NCI-H526 (cell line): ENCODE results near the gene OR2T34.
A peak's percentile ranks its signal among the peaks of the same experiment; 100 is the strongest.
"Not testable (repeated sequence)": the region's sequence is repeated elsewhere in the genome, so short reads cannot be mapped to it uniquely, and the experiment has no call there.

Experiments
- DNase-seq, 2 experiments: peaks; one replicate each; lab custom pipeline; 2025; lab: John Stamatoyannopoulos, UW

Gene OR2T34, protein sequence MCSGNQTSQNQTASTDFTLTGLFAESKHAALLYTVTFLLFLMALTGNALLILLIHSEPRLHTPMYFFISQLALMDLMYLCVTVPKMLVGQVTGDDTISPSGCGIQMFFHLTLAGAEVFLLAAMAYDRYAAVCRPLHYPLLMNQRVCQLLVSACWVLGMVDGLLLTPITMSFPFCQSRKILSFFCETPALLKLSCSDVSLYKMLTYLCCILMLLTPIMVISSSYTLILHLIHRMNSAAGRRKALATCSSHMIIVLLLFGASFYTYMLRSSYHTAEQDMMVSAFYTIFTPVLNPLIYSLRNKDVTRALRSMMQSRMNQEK

DNA sequence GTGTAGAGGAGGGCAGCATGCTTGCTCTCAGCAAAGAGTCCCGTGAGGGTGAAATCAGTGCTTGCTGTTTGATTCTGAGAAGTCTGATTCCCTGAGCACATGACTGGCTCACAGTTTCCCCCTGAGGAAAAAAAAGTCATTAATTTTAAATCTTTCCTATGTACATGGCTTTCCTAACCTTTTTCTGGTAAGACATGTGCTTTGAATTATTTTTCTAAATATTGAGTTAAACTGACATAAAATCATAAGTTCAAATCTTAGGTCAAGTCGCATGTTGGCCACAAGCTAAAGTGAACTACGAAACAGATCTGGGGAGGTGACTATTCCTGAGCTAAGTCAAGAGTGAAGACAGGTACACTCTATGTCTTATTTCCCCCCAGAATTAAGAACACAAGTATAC, at the start of gene OR2T34:
OR2T34 (minus strand) TSS at position 101 of the 400 bp plus-strand sequence; CDS start at position 101, 0 bp downstream.
- not testable (repeated sequence) for DNase-seq

DNA sequence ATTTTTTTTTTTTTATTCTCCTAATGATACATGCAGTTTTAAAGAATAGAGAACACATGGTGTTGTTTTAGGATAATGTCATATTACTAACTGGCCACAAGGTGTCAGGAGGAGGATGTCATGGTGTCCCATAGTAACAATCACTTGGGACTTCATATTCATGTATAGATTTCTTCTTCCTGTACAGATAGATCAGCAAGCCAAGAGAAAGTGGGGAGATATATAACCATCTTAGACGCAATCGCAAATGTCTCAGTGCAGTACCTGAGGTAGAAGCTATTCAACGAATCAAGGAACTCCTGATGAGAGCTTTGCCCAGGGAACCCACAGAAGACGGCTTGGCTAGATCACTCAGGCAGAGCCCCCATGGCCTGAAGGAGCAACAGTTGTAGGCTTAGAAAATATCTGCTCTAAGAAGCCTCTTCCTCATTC, 48.0 kb upstream of the OR2T34 start:
- DNase-seq = peak in 1 of 2 experiments; percentile 6

DNA sequence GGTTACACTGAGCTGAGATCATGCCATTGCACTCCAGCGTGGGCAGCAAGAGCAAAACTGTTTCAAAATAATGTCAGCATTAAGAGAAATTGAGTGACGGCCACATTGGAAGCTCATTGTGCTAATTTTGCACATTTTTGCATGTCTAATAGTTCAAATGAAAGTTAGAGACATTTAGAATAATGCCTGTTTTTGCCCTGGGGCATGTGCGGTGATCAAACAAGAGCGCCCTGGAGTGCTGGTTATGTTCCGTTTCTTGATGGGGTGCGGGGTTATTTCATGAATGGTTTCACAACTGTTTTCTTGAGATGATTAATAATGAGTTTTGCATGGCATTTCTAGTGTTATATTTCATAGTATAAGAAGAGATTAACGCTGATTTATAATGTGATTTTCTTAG, 47.2 kb upstream of the OR2T34 start:
- DNase-seq = no peak

DNA sequence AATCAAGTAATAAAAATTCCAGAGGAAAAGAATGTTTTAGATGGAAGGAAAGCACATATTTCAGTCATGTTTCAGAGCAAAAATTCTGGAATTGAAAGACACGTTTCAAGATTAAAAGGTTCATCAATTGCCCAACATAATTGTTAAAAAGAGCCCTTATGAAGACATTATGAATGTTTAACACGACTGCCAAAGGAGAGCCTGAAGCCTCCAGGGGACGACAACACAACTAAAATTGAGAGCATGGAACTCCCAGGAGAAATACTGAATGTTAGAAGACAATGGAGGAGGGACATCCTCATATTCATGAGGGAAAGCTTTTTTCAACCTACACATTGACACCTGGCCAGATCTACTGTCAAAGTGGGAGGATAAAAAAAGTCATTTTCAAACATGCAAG, 44.3 kb upstream of the OR2T34 start:
- DNase-seq = peak in 1 of 2 experiments; percentile 15

DNA sequence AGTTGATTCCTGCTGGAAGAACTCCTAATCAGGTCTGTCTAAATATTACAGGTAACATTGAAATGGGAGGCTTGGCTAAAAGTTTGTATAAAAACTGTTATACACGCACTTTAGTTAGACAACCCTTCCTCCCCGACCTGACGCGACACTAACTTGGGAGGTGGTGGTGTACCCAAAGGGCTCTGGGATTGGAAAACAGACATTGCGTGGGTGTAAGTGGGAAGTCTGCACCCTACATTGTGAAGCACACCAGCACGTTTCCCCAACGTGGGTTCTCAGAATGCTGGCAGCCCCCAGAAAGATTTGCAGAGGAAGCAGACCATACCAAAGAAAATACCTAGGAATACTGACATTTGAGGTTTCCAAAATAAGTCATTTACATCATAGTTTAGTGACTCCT, 43.6 kb upstream of the OR2T34 start:
- DNase-seq = no peak

DNA sequence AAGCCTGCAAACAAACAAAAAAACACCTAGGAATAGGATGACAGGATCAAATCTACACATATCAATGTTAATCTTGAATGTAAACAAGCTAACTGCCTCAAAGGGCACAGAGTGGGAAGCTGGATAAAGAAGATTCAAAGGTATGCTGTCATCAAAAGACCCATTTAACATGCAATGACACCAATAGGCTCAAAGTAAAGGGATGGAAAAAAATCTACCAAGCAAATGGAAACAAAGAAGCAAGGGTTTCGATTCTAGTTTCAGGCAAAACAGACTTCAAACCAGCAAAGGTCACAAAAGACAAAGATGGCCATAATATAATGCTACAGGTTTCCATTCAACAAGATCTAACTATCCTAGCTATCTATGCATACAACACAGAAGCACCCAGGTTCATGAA, 39.2 kb upstream of the OR2T34 start:
- DNase-seq = no peak

DNA sequence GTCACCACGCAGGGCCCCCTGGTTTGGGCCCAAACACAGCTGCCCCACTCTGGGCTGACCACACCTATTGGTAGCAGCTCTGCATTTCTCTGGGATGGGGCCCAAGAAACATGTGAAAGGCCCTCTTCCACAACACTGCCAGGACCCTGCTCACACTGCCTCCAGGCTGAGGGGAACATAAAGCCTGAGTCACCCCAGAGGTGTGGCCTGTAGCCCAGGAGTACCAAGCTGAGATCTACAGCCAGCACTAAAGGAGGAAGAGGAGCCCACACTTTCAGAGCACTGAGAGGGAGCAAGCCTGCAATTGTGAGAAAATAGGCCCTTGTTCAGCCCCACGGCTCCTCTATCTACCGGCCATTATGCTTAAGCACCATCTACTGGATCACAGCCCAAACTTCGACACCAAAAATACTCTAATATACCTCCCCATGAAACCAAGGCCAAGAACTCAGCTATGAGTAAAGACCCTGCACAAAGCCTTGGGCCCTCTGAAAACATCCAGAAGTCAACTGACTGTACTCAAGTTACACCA, 37.4 kb upstream of the OR2T34 start:
- no peak for DNase-seq

DNA sequence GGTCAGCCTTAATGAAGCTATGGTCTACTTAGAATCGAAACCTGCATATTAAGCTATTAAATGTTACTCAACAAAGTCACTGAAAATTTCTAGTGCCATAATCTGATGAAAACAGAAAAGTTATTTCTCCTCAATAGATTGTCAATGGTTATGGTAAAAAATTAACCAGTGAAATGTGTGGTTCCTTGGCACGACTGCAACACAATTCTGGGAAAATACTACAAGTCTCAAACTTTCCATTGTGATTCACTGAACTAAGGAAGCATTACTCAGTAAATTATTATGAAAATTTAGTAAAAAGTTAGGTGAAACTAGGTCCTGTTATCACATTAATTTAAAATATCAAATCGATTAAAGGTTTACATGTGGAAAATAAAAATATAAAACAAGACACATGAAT, 35.7 kb upstream of the OR2T34 start:
- DNase-seq = no peak

DNA sequence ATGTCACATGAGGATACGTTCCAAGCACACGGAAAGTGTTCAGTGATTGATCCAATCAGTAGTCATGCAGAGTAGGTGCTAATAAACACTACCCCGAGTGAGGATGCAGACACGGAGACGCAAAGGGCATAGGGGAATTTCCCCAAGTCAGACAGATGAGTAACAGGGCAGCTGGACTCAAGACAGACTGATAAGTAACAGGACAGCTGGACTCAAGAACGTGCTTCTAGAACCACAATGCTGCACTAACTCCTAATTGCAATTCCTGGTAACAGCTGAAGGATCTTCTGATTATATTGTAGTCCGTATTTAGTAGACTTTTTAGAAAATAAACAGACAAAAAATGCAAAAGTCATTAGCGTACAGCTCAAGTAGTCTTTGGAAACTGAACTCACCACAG, 24.8 kb upstream of the OR2T34 start:
- DNase-seq = no peak

DNA sequence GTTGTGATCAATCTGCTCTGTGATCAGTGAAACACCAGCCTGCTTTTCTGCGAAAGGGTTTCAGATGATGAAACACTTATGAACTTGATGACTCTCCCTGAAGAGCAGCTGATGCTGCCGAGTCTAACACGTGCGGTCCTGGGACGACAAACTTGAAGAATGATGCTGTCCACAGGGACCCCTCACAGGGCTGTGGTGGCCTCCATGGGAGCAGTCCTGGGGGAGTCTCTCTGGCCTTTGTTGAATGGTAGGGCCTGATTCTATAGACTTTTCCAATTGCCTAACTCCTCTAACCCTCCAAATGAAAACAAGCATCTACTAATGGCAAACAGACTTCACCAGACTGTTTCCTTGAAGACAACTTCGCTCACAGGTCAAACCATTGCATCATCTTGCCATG, 23.0 kb upstream of the OR2T34 start, which contains the start of gene OR2T10:
OR2T10 (minus strand) TSS at position 112 of the 400 bp plus-strand sequence. CDS start 3,932 bp downstream, outside the sequence.
- no peak for DNase-seq

DNA sequence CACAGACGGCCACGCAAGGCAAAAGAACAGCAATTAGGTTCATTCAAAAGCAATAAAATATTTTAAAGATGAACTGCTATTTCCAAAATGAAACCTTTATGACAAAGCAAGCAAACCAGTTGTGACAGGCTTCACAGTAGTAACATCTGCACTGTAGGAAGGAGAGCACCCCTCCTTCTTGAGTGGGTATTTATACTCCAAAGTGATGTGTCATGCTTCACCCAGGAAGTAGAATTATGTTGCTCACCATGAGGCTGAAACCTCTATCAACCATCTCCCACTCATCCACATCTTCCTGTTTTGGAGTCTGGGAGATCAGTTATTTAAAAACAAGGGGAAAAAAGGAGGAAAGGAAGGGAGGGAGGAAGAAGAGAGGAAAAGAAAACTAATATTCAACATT, 22.1 kb upstream of the OR2T34 start:
- no peak for DNase-seq

DNA sequence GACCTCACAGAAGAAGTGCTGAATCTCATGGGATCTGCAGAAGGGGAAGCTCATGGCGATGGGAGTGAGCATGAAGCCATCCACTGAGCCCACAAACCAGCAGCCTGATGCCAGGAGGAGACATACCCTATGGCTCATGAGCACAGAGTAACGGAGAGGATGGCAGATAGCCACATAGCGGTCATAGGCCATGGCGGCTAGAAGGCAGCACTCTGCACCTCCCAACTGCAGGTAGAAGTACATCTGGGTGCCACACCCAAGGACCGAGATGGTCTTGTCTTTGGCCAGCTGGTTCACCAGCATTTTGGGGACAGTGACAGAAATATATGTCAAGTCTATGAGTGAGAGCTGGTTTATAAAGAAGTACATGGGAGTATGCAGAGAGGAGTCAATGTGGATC, 18.7 kb upstream of the OR2T34 start:
- no peak for DNase-seq

DNA sequence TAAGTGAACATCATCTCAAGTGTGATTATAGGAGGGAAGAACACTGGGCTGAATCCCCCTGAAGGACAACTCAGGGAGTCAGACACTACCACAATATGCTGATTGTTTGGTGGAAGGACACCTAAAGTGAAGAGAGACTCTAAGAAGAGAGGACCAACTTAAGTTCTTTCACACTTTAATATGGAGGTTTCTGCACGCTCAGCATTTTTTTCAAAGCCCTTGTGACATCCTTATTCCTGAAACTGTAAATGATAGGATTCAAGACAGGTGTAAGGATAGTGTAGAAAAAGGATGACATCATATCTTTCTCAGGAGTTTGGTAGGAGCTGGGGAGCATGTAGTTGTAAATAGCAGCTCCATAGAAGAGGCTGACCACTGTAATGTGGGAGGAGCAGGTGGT, 18.1 kb upstream of the OR2T34 start:
- no peak for DNase-seq

DNA sequence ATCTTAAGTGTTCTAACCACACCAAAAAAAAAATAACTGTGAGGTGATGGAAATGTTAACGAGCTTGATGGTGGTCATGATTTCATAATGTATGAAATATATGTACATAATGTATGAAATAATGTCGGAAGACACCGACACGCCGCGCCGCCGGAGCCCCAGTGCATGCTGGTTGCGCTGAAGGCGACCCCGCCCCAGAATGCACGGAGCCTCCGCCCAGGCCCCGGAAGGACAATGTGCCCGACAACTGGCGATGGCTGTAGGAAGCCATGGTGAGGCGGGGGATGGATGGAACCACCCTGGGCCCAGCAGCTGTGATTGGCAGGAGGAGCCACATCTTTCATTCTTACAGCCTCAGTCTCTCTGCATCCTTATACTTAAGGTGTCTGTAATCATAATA, 15.5 kb upstream of the OR2T34 start:
- no peak for DNase-seq

DNA sequence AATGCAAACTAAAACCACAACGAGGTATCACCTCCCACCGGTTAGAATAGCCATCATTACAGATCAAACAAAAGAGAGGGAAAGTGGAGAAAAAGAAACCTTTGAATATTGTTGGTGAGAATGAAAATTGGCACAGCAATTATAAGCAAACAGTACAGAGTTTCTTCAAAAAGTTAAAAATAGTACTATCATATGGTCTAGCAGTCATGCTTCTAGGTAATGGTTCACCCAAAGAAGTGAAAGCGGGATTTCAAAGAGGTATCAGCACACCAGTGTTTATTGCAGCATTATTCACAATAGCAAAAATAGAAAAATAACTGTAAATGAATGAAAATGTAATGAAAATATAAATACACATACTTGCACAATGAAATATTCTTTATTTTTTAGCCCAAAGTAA, 14.8 kb upstream of the OR2T34 start:
- DNase-seq = no peak

DNA sequence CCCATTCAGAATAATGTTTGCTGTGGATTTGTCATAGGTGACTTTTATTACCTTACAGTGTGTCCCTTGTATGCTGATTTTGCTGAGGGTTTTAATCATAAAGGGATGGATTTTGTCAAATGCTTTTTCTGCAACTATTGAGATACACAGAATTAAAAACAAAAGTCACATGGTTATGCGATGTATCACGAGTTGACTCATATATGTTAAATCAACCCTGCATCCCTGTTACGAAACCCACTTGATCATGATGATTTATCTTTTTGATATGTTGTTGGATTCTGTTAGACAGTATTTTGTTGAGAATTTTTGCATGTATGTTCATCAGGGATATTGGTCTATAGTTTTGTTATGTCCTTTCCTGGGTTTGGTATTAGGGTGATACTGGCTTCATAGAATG, 10.7 kb upstream of the OR2T34 start:
- no peak for DNase-seq

DNA sequence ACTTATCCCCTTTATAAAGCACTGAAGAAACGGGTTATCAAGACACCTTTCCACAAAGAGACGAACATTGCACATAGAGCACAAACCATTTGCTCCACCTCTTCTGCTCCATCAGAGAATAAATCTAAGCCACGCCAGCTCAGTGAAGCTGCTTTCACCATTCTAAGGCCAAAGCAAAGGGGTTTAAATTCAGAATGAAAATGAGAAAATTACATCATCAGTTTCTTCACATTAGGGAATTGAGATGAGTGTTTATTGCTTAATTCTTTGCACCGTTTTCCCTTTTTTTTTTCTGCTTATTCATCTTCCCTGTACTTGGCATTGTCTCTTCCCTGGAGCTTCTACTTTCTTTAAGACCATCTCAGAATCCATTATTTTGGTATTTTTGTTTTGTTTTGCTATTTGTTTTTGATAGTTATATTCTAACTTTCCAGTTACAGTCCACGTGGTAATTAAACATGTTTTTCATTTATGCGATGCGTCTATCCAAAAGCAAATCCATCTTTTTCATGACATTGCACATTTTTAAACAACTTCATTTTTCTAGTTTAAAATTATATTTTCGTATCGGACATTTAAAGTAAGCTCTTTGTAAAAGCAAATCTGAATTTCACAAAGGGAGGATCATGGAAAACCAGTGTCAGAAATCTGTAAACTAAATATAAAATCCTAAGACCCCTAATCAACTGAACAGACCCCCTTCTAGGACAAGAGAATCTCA, 1.9 kb upstream of the OR2T34 start:
- DNase-seq = no peak

DNA sequence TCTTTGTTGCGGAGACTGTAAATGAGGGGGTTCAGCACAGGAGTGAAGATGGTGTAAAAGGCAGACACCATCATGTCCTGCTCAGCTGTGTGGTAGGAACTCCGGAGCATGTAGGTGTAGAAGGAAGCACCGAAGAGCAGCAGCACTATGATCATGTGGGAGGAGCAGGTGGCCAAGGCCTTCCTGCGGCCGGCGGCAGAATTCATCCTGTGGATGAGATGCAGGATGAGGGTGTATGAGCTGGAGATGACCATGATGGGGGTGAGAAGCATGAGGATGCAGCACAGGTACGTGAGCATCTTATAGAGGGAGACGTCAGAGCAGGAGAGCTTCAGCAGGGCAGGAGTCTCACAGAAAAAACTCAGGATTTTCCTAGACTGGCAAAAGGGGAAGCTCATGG, 701 bp downstream of the OR2T34 start:
- DNase-seq = not testable (repeated sequence)

DNA sequence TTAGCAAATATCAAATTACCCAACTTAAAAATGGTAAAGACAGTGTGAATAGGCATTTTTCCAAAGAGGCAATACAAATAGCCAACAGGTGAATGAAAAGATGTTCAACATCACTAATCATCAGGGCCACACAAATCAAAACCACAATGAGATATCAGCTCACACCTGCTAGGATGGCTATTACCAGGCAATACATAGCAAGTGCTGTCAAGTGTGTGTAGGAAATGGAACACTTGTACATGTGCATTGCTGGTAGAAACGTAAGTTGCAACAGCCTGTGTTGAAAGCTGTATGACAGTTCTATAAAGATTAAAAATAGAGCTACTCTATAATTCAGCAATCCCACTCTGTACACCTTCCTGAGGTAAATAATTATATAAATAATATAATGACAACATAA, 2.5 kb downstream of the OR2T34 start:
- DNase-seq = not testable (repeated sequence)

DNA sequence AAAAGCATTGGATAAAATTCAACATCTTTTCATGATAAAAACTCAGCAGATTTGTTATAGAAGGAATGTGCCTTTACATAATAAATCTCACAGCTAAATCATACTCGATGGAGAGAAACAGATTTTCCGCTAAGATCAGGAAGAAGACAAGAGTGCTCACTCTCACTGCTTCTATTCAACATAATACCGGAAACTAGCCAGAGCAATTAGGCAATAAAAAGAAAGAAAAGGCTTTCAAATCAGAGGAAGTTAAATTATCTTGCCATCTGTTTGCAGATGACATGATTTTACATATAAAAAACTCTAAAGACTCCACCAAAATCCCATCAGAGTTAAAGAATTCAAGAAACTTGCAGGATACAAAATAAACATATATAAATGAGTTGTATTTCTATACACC, 3.7 kb downstream of the OR2T34 start:
- not testable (repeated sequence) for DNase-seq

DNA sequence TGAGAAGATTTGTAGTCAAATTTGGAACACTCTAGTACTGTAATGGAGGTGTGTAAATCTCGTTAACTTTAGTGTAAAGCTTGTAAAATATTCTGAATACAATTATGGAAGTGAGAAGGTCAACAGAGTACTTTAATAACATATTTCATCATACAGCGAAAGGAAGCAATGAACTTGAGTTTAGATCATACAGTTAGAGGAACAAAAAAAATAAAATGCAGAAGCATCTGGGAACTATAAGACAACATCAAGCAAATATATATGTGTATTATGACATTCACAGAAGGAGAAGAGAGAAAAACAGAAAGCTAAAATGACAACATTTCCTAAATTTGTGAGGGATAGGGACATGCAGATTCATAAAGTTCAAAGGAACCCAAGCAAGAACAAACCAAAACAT, 5.5 kb downstream of the OR2T34 start:
- not testable (repeated sequence) for DNase-seq

DNA sequence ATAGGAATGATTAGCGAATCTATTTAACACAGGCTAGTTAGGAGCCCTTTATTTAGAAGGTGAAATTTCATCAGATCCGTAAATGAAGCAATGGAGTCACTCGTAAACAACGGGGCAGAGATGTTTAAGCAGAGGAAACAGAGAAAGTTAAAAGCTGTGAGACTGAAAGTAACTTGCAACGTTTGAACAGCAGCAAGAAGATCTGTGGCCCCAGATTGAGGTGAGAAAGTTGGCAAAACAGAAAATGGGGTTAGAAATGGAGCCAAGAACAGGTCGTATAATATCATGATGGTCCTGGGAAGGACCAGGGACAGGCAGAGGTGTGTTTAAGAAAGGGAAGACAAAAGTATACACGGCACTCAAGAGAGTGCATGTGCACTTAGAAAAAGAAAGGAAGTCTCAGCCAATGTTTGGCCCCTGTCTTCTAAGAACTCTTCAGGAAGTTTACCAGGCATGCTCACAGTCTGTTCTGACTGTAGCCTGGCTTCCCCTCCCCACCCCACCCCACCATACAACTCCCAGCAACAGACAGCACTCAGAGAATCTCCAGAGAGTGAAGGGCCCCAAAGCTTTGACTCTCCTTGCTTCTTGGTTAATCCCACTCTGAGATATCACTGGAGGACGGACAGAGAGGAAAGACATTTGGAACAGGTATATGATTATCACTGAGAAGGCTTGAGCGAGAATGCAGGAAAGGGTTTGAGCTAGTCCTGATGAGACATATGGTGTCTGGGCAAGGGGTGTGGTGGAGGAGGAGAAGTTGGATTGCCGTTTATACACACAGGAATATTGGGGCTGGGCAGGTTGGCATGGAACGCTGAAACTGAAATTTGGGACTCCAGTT, 8.8 kb downstream of the OR2T34 start:
- DNase-seq = not testable (repeated sequence)
